ENCODE data around the gene PPAN. TPM values are rescaled to one million over a fixed set of nuclear protein-coding genes. Genes with fewer than 3 reads are reported as not detected.

Gene PPAN
- total RNA-seq, 2 donors from 2014 or later, result 12.7 to 23.2 TPM

GRCh38 chr19:10137751-10138682 lies 31.9 kb downstream of the PPAN start:
- Histone ChIP-seq H3K27ac (no peak overlapping the region), H3K36me3 (peaks cover 89% of the 10 kb centered on the region), H3K4me1 (no peaks in the 10 kb centered on the region), H3K9me3 (no peaks in the 10 kb centered on the region), H3K27me3 (no peaks in the 10 kb centered on the region), H3K4me3 (no peak overlapping the region)
- no peak for TF ChIP-seq CTCF (IDR thresholded peaks at IDR 0.05)
- no peak for DNase-seq (ENCODE audit: low spot score)

- no peak for DNase-seq (ENCODE audit: low spot score)
- no peak overlapping the region for H3K27ac ChIP-seq
- TF ChIP-seq CTCF (IDR thresholded peaks at IDR 0.05), result no peak
- H3K36me3 ChIP-seq, result peaks cover 92% of the 10 kb centered on the region
- no peaks in the 10 kb centered on the region for H3K9me3 ChIP-seq
- no peak overlapping the region for H3K4me3 ChIP-seq
- no peaks in the 10 kb centered on the region for H3K4me1 ChIP-seq
- H3K27me3 ChIP-seq, result no peaks in the 10 kb centered on the region
These were observed 33.0 kb downstream of the PPAN start for GRCh38 chr19:10138879-10139795.

GRCh38 chr19:10139952-10140351 lies 33.8 kb downstream of the PPAN start:
- H3K27me3 ChIP-seq, result no peaks in the 10 kb centered on the region
- no peak overlapping the region for H3K4me3 ChIP-seq
- H3K9me3 ChIP-seq, result no peaks in the 10 kb centered on the region
- no peak for TF ChIP-seq CTCF (IDR thresholded peaks at IDR 0.05)
- DNase-seq (ENCODE audit: low spot score), result no peak
- H3K36me3 ChIP-seq, result peaks cover 95% of the 10 kb centered on the region
- no peaks in the 10 kb centered on the region for H3K4me1 ChIP-seq
- no peak overlapping the region for H3K27ac ChIP-seq

GRCh38 chr19:10141479-10141878 lies 35.3 kb downstream of the PPAN start:
- Histone ChIP-seq H3K36me3 (peaks cover 99% of the 10 kb centered on the region), H3K27me3 (no peaks in the 10 kb centered on the region), H3K9me3 (no peaks in the 10 kb centered on the region), H3K4me1 (no peaks in the 10 kb centered on the region), H3K27ac (no peak overlapping the region), H3K4me3 (no peak overlapping the region)
- DNase-seq (ENCODE audit: low spot score), result no peak
- no peak for TF ChIP-seq CTCF (IDR thresholded peaks at IDR 0.05)

GRCh38 chr19:10141973-10142372 lies 35.8 kb downstream of the PPAN start:
- H3K36me3 ChIP-seq, result peaks cover 99% of the 10 kb centered on the region
- no peak overlapping the region for H3K4me3 ChIP-seq
- TF ChIP-seq CTCF (IDR thresholded peaks at IDR 0.05), result no peak
- H3K4me1 ChIP-seq, result no peaks in the 10 kb centered on the region
- no peak overlapping the region for H3K27ac ChIP-seq
- no peaks in the 10 kb centered on the region for H3K9me3 ChIP-seq
- DNase-seq (ENCODE audit: low spot score), result no peak
- no peaks in the 10 kb centered on the region for H3K27me3 ChIP-seq
